Measurements from ENCODE around the gene ATG4C. TPM values are rescaled to one million over a fixed set of nuclear protein-coding genes. Genes with fewer than 3 reads are reported as not detected.

ATG4C gene
- total and polyA plus RNA-seq, 2 of the 4 experiments (the other 2 are of a cell fraction), result 4.7 to 7.2 TPM

- intact Hi-C loops (cut with micrococcal nuclease), result no loop called here
- H3K4me2 ChIP-seq (ENCODE audit: low read depth, low read length), result no peak overlapping the region
- POLR2A ChIA-PET (ENCODE audit: unreplicated experiment), result no interaction called here
Observed at GRCh38 chr1:62823556-62823955, 39.6 kb downstream of the ATG4C start.

More at GRCh38 chr1:62823556-62823955, 39.6 kb downstream of the ATG4C start:
- Histone ChIP-seq H3K27me3 (ENCODE audit: control insufficient read depth, insufficient read depth, low read length) (no peaks in the 10 kb centered on the region), H3K36me3 (ENCODE audit: control insufficient read depth, insufficient read depth, low read length) (no peaks in the 10 kb centered on the region), H3K56ac (ENCODE audit: extremely low read depth, insufficient read depth, low read length) (no peak overlapping the region), H3K9ac (ENCODE audit: low read depth, low read length) (no peak overlapping the region), H4K91ac (ENCODE audit: insufficient read depth, low read depth, low read length) (no peak overlapping the region), H3K4me3 (ENCODE audit: insufficient read depth, low read depth, low read length) (no peak overlapping the region), H2BK20ac (ENCODE audit: low read depth, low read length) (no peak overlapping the region), H4K8ac (ENCODE audit: low read depth in 2 of 2, low read length in 2 of 2) (no peak overlapping the region), H3K4me1 (ENCODE audit: control insufficient read depth, insufficient read depth, low read length) (no peaks in the 10 kb centered on the region), H4K5ac (ENCODE audit: low read depth, low read length) (no peak overlapping the region), H3K23ac (ENCODE audit: low read depth, low read length) (no peak overlapping the region), H3K9me3 (ENCODE audit: control insufficient read depth, insufficient read depth, low read length) (no peaks in the 10 kb centered on the region), H2BK15ac (ENCODE audit: low read depth, low read length) (no peak overlapping the region), H2AFZ (replicated peaks; ENCODE audit: low read length, poor library complexity) (no peak overlapping the region), H3K14ac (replicated peaks; ENCODE audit: low read depth, low read length) (no peak overlapping the region), H2BK5ac (ENCODE audit: low read depth, low read length, poor library complexity, severe bottlenecking) (no peak overlapping the region), H3K9me1 (ENCODE audit: insufficient read depth, low read length) (no peaks in the 10 kb centered on the region), H3K27ac (ENCODE audit: insufficient read depth, low read length) (no peak overlapping the region), H2BK120ac (ENCODE audit: low read depth, low read length) (no peak overlapping the region), H4K20me1 (ENCODE audit: insufficient read depth, low read length) (no peaks in the 10 kb centered on the region), H3K79me1 (ENCODE audit: low read depth in 1 of 2, low read length in 2 of 2) (no peaks in the 10 kb centered on the region), H3K18ac (ENCODE audit: low read depth, low read length) (no peak overlapping the region), H2AK9ac (replicated peaks; ENCODE audit: low read depth, low read length, poor library complexity) (no peak overlapping the region), H2AK5ac (ENCODE audit: low read depth, low read length) (no peak overlapping the region), H3K4ac (ENCODE audit: low read depth, low read length) (no peak overlapping the region)
- TF ChIP-seq USF2 (IDR thresholded peaks at IDR 0.05; ENCODE audit: low read depth, low read length) (no peak), FOS (IDR thresholded peaks at IDR 0.05; ENCODE audit: low read depth, low read length) (no peak), MXI1 (IDR thresholded peaks at IDR 0.05; ENCODE audit: borderline replicate concordance, low read depth, low read length) (no peak), RCOR1 (IDR thresholded peaks at IDR 0.05; ENCODE audit: insufficient replicate concordance, low read length) (no peak), RFX5 (IDR thresholded peaks at IDR 0.05; ENCODE audit: low read depth, low read length) (no peak), BHLHE40 (IDR thresholded peaks at IDR 0.05; ENCODE audit: low read depth, low read length) (no peak), CTCF (conservative IDR thresholded peaks at IDR 0.05; ENCODE audit: low read depth, low read length) (no peak), NFE2L2 (IDR thresholded peaks at IDR 0.05; ENCODE audit: low read depth, low read length) (no peak), MAFK (IDR thresholded peaks at IDR 0.05; ENCODE audit: low read depth, low read length) (no peak), SMC3 (IDR thresholded peaks at IDR 0.05; ENCODE audit: low read depth, low read length) (no peak), ELK1 (IDR thresholded peaks at IDR 0.05; ENCODE audit: borderline replicate concordance, low read depth, low read length) (no peak), CEBPB (IDR thresholded peaks at IDR 0.05; ENCODE audit: low read depth, low read length) (no peak)
- in situ Hi-C loops (cut with MboI; ENCODE audit: low sequenced_read_pairs), result no loop called here
- ATAC-seq (ENCODE audit: low read depth), result no peak
- 86% methylated on average over 1 of the region's 4 CpGs; no CpG with 5 or more reads in 1 of the 2 experiments for WGBS, 2 experiments (ENCODE audit: extremely low coverage in 2 of 2, insufficient read length in 1 of 2)
- peak; percentile 38 for DNase-seq
- no TSS peak for BruUV-seq (replicated peaks)
- CTCF ChIA-PET, result no interaction called here
- dilution Hi-C loops (cut with HindIII; ENCODE audit: low sequenced_read_pairs, unreplicated experiment), result no loop called here

All from IMR-90 (cell line).